Measurements from ENCODE around the gene KCNC1. TPM values are rescaled to one million over a fixed set of nuclear protein-coding genes. Genes with fewer than 3 reads are reported as not detected.

Gene KCNC1
- total RNA-seq, 1 donor from 2014 or later, result 0.21 TPM

DNA sequence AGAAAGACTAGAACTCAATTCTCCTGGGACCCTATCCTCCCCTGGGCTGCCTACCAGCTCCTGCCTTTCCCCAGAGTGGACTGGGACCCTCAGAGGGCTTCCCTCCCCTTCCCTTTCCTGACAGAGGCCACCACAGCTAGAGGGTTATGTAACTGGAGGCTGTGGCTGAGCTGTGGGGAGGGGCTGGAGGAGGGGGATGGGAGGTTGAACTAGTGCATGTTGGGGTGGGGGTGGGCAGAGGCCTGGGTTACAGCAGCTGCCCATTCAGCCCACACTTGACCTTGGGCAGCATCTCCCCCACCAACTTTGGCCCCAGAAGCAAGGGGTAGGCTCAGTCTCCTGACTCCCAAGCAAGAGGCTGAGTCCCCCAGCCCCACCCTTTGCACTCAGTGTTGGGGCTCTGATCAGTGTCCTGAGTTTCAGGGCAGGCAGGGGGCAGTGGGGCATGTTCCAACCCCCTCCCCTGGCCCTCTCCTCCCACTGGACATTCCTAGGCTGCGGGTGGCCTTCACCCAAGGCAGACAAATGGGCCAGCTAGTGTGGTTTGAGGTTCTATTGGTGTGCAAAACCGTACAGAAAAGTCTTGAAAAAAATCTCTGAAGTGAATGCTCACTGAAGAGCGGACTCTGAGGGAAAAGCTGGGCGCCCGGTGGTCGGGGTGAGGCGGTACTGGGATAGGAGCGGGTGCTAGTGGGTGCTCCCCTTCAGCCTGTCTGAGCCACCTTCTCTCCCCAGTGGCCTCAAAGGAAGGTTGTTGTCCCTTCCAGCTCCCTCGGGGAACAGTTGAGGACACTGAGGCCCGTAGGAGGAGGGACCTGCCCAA, 3.8 kb downstream of the KCNC1 start:
- DNase-seq, result no peak

DNA sequence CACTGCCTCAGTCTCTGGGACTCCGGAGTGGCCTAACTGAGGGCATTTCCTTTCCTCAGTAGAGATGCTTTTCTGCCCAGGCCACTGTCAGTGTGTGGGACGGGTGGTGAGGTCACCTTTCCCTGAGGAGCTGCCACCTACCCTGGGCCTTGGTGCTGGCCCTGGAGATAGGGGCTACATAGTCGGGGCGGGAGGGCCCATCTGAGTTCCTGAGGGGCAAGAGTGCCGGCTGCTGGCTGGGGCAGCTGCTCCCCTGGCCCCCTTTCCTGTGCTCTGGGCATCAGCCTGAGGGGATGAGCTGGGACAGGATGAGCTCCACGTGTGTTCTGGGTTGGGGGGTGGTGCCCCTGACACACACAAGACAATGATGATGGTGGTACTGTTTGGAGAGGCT, 5.4 kb downstream of the KCNC1 start:
- DNase-seq, result no peak

DNA sequence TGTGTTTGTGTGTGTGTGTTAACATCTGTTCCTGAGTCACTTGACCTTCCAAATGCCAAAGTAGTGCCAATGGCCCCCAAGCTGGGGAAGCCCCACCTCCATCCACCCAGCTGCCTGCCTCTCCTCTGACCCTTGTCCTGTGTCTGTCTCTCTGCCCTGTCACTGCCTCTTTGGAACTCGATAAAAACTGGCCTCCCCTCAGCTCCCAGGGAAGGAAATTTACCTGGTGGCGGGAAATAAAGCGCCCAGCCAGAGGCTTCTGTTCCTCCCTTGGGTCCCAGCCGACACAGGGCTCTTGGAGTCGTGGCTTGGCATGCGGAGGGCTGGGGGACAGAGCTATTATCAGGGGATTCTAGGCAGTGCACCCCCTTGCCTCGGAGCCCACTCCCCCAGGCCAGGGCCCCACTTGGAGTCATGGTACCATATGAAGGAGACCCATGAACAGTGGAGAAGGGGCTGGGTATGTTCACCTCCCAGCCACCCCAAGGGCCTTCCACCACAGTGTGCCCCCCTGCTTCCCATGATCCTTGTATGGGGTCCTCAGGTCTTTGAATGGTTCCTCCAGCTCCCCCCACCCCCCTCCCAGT, 6.2 kb downstream of the KCNC1 start:
- DNase-seq, result no peak

DNA sequence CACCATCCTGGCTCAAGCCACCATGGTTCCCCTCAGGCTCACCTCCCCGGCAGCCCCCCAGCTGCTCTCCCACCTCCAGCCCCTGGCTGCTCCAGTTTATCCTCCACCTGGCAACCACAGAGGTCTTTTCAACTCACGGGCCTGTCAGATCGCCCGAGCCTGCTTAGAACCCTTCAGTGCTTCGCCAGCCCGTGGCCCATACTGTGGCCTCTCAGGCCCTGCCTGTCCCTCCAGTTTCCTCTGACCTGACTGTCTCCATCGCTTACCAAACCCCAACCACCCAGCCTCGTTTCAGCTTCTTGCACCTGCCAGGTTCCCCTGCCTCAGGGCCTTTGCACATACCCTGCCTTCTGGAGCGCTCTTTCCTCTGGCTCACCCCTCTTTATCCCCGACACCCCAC, 6.9 kb downstream of the KCNC1 start:
- no peak for DNase-seq

DNA sequence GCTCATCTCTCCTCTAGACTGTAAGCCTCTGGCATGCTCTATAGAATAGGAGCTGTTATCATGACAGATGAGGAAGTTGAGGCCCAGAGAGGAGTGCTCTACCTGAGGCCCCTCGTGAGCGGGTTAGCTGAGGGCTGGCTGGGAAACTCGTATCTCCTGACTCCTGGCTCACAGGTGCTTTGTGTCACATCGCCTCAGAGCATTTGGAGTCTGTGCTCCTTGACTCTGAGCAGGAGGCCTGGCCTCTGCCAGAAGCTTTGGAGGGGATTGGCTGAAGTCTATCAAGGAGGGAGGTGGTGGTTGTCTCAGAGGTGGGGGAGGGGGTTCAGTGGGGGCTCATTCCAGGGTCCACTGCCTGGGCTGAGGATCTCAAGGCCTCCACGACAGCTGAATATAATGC, 7.4 kb downstream of the KCNC1 start:
- DNase-seq, result no peak

DNA sequence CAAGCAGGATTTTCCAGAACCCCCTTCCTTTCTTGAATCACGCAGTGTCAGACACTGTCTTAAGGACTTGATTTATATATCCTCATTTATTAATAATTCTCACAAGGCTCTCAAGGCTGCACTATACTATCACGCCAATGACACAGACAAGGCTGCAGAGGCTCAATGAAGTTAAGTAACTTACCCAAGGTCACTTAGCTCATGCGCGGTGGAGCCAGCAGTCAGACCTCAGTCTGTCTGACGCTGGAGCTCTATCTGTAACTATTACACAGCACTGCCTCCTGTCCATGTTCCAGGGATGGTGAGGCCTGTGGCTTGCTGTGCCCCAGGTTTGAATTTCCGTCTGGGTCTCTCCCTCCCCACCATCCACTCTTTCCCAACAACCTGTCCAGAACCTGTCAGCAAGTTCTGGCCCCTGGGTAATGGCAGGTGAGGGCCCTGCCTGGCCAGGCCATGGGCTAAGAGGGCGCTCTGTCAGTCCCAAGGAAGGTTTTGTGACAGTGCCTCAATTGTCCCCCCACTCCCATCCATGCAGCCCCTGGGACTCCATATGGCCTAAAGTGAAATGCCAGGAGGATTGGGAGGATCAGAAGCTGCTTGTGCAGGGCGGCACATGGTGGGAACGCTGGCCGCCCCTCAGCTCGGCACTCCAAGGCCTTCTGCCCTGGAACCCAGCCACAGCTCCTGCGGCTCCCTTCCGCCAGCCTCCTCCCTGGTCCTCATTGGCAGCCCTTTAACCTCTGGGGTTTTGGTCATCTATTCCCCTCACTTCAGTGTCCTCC, 8.6 kb downstream of the KCNC1 start:
- no peak for DNase-seq

DNA sequence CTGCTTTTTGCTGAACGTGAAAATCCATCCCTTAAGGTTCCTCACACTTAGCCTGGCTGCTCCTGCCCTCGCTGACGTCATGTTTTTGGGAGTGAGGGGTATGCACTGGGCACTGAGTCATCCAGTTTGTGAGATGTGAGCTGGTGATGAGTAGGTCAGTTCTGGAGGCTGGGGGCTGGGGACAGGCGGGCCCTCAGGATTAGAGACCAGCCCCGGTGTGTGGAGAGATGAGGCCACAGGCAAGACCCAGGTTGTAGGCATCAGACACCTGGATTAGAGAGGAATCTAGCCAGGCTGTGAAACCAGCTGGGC, 9.2 kb downstream of the KCNC1 start:
- no peak for DNase-seq

DNA sequence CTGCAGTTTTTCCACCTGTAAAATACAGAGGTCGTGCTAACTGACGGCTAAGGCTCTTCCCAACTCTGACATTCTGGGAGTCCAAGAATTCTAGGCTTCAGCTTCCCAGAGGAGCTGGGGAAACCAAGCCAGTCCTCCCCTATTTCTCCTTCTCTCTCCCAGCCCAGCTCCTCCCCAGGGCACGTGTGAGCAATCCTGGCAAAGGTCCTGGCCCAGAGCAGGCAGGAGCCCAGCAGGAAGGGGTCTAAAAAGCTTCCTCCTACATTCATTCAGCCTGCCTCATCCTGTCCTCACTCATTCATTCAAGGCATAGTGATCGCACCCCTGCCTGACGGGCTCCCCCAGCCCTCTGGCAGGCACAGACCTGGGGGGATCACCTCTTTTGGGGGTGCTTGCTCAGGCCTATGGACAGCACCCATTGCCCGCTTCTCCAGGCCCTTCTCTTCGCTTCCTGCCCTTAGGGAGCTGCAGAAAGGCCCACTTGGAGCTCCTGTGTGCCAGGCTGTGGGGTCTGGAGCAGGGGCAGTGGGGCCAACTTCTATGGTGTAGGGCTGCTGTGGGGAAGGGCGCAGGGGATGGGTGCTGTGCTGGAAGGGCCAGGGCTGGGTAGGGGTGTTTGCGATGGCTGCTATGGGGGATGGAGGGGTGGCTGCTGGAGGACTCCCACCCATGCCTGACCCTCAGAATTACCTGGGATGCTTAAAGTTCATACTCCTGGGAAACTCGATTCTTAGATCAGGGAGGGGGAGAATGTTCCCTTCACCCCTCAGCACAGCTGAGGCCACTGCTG, 9.8 kb downstream of the KCNC1 start:
- DNase-seq, result no peak

DNA sequence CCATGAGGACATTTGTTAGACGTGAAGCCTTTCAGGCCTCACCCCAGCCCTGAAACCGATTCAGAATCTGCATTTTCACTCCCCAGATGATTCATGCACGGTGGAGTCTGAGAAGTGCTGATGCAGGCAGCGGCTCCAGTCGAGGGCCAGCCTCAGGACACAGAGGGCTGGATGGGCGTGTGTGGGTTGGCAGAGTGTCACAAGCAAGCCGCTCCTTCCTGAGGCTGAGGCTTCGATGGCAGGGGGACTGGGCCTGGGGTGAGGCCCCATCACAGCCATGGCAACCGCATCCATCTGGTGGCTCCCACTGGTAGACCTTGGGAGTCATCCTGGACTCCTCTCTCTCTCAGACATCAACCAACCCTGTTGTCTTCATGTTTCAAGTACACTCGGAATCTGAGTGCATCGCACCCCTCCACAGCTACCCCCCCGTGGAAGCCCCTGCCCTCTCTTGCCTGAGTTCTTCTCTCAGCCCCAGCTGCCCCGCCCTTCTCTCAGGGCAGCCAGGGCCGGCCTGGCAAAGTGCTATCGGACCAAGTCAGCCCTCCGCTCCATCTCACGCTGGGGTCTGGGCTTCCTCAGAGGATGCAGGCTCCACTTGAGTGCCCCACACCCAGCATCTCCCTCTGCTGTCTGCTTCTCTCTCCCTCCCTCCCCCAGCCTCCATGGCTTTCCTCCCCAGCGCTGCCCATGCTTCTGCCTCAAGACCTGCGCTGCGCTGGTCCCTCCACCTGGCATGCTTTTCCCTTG, 10.6 kb downstream of the KCNC1 start:
- no peak for DNase-seq

DNA sequence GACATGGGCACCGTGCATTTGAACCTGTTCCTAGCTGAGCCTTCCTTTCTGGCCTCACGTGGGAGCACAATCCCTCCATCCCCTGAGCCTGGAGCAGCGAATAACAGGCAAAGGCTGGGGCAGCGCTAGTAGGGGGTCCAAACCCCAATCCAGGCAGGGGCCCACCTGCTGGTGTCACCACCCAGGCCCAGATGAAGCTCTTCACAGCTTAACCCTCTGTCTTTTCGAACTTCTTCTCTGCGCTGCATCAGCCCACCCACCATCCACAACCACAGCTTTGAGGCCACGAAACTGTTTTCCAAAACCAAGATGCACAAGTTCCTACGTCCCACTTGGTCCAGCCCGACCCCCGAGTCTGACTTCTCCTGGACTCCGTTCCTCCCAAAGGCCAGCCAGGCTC, 11.5 kb downstream of the KCNC1 start:
- DNase-seq, result no peak

DNA sequence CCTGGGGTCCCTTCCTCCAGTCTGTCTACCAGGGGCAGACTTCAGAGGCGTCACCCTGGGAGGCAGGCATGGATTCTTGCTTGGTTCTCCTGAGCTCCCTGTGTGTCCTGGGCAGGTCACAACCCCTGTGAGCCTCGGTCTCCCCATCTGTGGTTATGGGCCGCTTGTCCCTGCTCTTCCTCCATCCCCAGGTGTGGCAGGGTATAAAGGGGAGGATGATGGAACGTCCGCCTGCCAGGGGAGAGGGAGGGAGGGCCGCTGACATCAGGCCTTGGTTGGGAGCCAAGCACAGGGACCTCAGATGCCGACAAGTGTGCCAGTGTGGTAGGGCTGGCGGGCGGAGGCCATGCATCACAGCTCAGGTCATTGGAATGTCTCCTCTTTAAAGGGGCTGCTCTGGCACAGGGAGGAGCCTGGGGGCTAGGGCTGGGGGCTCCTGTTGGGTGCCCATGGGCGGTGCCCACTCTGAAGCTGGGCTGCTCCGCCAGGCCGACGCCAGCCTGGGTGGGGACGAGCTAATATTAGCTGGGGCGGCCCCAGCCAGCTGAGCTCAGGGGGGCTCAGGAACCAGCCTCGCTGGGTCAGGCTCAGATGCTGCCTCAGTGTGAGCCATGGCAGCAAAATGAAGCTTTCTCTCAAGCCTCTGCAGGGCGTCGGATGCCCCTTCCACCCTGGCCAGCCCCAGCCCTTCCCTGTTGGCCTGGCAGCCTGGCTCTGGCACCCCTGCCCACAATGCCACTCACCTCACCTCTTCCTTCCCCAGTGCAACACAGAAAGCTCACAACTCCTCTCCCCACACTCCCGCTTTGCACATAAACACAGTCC, 12.8 kb downstream of the KCNC1 start:
- peak; percentile 47 for DNase-seq

DNA sequence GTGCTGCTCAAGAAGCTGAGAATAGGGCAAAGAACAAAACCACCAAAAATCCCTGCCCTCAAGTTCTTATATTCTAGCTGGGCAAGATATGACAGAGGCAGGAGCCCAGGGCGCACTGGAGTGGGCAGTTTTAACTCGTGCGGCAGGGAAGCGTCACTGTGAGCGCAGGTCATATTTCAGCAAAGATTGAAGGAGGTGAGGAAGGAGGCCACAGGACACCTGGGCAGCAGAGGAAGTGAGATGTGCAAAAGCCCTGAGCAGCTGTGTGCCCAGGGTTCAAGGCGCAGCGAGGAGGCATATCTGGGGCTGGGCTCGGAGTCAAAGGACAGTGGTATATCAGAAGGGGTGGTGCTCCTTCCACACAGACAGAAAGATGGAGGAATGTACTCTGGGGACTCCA, 13.5 kb downstream of the KCNC1 start:
- no peak for DNase-seq

DNA sequence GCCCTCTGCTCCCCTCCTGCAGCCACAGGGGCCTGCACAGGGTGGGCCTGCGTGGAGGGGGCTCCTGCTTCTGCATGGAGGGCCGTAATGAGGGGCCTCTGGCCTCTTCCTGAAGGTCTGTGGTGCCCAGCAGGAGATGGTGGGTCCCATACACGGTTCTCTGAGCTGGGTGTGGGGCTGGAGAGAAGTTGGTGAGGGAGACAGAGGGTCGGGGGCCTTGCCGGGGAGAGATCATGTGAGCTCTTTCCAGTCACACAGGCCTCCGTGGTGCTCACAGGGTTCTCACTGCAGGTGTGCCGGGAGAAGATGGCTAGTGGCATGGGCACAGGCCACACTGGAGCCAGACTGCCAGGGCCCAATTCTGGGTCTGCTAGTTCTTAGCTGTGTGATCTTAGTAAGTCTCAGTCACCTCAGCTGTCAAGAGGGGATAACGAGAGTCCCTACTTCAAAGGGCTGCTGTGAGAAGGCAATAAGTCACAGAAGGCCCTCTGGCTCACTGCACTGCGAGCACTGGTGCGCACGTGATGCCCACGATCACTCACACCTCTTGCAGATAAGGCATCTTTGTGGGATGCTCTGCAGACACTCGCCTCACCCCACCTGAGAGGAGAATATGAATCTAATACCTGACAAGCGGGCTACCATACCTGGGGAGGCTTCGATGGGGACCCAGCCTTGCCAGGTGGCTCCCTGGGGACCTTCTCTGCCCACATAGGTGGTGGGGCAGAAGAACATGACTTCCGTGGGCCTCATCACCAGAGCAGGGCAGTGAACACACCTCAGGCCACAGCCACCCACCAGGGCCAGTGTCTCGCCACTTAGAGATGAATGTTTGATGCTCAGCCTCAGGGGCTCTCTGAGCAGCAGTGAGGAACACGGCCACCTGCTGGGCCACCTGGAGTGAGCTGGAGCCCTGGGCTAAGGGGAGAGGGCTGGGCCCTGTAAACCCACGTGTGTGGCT, 14.5 kb downstream of the KCNC1 start:
- no peak for DNase-seq

DNA sequence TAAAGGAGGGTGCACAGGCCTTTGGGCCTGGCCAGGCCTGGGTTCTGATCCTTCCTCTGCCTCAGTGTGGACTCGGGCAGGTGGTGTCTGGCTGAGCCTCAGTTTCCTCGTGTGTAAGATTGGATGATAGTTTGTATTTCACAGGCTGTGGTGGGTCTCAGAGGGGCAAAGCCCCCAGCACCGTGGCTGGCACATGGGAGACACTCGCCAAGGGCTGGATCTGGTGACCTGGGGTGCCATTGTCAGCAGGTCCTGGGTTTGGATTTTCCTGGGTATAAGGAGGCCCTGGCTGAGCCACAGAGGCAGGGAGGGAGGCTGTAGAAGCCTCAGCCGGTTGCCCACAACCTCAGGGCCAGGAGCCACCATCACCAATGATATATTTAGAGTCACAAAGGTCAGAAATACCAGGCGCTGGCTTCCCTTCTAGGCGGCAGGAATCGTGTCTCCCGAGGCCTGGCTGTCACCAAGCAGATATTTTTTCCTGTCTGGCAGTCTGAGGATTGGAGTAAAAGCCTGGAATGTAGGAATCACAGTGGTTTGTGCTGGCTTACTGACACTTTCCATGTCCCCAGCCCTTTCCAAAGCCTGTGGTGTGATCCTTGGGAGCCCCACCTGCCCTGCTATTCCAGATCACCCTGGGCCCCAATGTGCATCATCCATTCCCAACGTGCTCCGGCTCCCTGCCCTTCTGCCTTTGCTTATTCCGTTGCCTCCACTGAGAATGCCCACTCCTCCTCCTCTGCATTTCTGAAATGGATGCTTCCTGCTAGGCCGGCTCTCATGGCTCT, 15.6 kb downstream of the KCNC1 start:
- no peak for DNase-seq

DNA sequence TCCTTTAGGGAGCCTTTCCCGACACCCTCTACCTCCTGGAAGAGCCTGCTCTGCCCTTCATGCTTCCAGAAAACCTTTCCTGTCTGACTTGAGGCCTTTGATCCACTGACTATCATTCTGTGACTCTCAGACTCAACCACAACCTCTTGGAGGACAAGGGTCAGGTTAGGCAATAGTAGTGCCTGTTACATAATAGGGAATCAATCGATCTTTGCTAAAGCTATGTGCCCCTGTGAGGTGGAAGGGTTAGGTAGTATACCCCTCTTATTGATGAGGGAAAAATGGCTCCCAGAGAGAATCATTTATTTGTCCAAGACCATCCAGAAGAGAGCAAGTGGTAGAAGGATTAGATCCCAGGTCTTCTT, 16.2 kb downstream of the KCNC1 start:
- no peak for DNase-seq

DNA sequence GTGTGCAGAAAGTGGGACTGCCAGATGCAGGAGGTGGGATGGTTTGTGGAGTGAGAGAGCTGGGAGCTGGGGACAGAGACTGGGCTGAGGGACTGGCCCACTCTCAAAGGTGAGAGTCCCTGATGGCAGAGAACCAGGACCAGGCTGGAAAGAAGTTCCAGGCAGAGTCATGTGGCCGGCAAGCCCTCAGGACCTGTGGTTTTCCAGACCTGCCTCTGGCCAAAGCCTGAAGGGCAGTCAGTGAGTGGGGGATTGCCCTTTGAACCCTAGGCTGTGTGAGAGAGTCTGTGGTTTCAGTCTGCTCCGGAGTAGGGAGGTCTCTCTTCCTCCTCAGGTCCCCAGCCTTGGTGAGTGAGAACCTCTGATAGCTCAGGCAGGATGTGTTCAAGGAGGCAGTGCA, 17.0 kb downstream of the KCNC1 start:
- no peak for DNase-seq

DNA sequence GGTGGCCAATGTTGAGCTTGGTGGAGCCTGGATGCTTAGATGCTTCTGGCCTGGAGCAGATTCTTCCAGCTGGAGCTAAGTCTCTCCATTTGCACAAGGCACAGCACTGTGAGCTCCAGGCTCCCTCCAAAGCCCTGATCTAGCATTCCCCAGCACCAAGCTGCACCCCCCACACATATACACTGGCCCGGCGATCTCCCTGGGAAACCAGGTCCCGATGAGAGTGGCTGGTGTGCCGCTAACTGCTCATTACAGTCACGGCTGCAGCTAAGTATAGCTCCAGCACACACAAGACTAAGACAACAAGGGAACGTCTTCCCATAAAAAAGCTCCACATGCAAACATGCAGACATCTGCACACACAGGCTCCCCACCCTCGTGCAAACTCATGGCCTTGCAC, 17.6 kb downstream of the KCNC1 start:
- no peak for DNase-seq

DNA sequence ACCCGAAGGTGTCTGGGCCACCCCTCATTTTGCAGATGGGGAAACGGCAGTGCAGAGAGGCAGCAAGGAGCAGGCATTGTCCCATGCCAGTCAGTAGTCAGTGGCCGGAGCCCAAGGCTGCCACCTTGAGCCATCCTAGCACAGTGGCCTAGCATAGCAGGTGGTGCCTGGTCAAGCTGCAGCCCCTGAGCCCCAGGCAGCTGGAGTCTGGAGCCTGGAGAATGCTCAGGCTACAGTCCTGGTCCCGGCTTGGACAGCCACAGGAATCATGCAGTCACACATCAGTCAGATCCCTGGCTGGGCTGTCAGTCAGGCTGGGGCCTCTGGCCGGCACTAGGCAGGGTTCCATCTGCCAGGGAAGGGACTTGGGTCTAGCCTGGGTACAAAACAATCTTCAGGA, 18.6 kb downstream of the KCNC1 start:
- no peak for DNase-seq

DNA sequence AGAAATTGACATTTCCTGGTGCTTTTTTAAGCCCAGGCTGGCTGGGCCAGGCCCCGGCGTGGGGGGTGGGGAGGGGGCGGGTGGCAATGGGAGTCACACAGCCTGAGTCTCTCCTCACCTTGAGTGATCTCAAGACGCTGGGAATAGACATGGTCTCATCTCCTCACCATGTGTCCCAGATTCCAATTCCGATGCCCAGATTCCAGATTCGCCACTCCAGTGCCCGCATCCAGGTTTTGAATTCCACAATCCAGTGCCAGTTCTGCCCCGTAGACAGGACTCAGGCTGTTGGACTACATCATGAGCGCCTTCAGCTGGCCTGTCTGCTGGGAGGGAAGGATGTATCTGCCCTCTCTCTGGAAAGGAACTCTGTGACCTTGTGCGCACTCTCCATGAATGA, 19.1 kb downstream of the KCNC1 start:
- no peak for DNase-seq
